Nephron (organoid): Measurements from ENCODE around the gene PLEKHH1.

Source experiments
- H3K27ac Mint-ChIP-seq, 3 experiments: 2 replicates each; pipeline ENCODE4 v1.8.0; 2020; ENCODE audit warnings: mixed read lengths in 3 of 3, mild to moderate bottlenecking in 2 of 3, moderate library complexity in 1 of 3
- H3K27me3 Mint-ChIP-seq: 2 replicates; pipeline ENCODE4 v1.8.0; 2021; ENCODE audit warnings: low read depth, mild to moderate bottlenecking, moderate library complexity, mixed read lengths
- H3K36me3 Mint-ChIP-seq: 2 replicates; pipeline ENCODE4 v1.8.0; 2020; ENCODE audit warnings: low read depth, mixed read lengths
- H3K4me1 Mint-ChIP-seq: 2 replicates; pipeline ENCODE4 v1.8.0; 2020; ENCODE audit warnings: mixed read lengths
- H3K4me3 Mint-ChIP-seq, 3 experiments: 2 replicates each; pipeline ENCODE4 v1.8.0; 2020; ENCODE audit warnings: mild to moderate bottlenecking in 3 of 3, mixed read lengths in 3 of 3, moderate library complexity in 2 of 3
- H3K9me3 Mint-ChIP-seq: 2 replicates; pipeline ENCODE4 v1.8.0; 2020; ENCODE audit warnings: mixed read lengths
- TF ChIP-seq, protein P1 (sequence below), 3 experiments: fragments of 200-600 bp; sonication (generic); IDR thresholded peaks; one replicate each; pipeline ENCODE4 v1.5.0; 2021; ENCODE audit warnings: antibody characterized with exemption in 3 of 3; ENCODE audit not compliant: unreplicated experiment in 3 of 3

The PLEKHH1 gene

DNA sequence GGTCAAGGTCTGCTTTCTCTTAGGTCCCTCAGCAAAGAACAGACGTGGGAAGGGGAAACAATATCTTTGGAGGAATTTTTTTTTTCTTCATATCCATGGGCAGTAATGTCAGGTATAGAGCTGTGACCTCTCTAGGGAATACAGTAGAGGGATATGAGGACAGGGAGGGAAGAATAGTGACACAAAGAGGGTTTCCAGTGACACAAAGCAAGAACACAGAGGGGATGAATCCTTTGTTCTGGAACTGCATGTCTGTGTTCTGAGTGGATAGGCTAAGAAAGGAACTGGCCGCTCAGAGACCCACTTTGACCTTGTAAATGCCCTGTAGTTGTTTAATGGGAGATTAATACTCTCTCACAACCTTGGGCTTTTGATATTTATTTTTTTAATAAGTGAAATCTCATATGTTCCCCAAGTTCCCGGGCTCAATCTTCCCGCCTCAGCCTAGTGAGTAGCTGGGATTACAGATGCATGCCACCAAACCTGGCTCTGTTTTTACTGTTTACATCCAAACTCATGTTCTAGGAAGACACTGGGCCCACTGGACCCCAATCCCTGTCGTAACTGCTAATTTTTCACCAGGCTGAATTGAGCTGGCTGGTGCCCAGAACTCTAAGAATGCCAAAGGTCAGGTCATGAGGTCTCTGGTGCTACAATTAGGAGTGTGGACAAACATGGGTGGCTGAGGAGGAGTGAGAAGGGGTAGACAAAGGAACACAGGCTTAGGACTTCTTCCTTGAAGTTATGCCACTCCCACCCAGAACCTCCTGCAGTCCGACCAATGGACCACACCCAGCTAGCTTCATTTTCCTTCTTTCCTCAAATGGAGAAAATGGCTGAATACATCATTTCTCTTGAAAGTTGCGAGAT, 9.1 kb upstream of the PLEKHH1 start:
- Mint-ChIP-seq H3K27me3 (peaks cover 63% of the 10 kb centered on the region), H3K36me3 (no peaks in the 10 kb centered on the region), H3K9me3 (no peaks in the 10 kb centered on the region), H3K27ac (no peak overlapping the region), H3K4me3 (no peak overlapping the region), H3K4me1 (no peaks in the 10 kb centered on the region)
- TF ChIP-seq, protein P1, sequence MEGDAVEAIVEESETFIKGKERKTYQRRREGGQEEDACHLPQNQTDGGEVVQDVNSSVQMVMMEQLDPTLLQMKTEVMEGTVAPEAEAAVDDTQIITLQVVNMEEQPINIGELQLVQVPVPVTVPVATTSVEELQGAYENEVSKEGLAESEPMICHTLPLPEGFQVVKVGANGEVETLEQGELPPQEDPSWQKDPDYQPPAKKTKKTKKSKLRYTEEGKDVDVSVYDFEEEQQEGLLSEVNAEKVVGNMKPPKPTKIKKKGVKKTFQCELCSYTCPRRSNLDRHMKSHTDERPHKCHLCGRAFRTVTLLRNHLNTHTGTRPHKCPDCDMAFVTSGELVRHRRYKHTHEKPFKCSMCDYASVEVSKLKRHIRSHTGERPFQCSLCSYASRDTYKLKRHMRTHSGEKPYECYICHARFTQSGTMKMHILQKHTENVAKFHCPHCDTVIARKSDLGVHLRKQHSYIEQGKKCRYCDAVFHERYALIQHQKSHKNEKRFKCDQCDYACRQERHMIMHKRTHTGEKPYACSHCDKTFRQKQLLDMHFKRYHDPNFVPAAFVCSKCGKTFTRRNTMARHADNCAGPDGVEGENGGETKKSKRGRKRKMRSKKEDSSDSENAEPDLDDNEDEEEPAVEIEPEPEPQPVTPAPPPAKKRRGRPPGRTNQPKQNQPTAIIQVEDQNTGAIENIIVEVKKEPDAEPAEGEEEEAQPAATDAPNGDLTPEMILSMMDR (IDR thresholded peaks at IDR 0.05; ENCODE audit: unreplicated experiment in 3 of 3): no peak

DNA sequence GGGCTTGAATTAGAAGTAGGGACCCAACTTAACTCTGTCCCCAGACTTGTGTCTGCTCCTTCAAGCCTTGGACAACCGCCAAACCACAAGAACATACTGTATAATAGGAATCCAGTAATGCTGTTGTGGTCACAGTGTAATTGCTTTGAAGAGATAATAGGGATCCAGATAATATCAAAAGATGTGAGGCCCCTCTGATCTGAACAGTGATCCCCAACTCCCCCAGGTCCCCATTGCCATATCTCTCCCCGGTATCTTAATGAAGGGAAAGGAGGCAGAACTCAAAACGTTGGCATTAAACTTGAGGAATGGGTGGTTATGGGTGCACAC, 8.5 kb upstream of the PLEKHH1 start:
- TF ChIP-seq, protein P1 (IDR thresholded peaks at IDR 0.05; ENCODE audit: unreplicated experiment in 3 of 3): no peak
- Mint-ChIP-seq H3K4me1 (no peaks in the 10 kb centered on the region), H3K4me3 (no peak overlapping the region), H3K36me3 (no peaks in the 10 kb centered on the region), H3K9me3 (no peaks in the 10 kb centered on the region), H3K27ac (no peak overlapping the region), H3K27me3 (peaks cover 57% of the 10 kb centered on the region)

DNA sequence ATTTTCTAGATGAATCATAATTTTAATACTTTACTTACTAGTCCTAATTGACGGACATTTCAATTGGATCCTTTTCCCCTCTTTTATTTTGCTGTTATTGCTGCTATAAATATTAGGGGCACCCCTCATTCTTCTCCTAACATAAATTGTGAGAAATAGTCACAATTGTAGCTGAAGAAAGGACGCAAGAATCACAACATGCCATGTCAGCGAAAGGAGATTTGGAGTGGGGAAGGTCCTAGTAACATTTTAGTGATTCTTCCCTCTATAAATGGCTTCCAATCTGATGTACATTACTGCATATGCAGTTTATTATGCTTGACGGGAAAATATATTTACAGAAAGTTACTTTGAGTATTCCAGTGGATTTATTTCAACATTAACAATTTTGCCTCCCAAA, 7.7 kb upstream of the PLEKHH1 start:
- TF ChIP-seq, protein P1 (IDR thresholded peaks at IDR 0.05; ENCODE audit: unreplicated experiment in 3 of 3): no peak
- Mint-ChIP-seq H3K27me3 (peaks cover 49% of the 10 kb centered on the region), H3K36me3 (no peaks in the 10 kb centered on the region), H3K4me3 (no peak overlapping the region), H3K27ac (no peak overlapping the region), H3K4me1 (no peaks in the 10 kb centered on the region), H3K9me3 (no peaks in the 10 kb centered on the region)

DNA sequence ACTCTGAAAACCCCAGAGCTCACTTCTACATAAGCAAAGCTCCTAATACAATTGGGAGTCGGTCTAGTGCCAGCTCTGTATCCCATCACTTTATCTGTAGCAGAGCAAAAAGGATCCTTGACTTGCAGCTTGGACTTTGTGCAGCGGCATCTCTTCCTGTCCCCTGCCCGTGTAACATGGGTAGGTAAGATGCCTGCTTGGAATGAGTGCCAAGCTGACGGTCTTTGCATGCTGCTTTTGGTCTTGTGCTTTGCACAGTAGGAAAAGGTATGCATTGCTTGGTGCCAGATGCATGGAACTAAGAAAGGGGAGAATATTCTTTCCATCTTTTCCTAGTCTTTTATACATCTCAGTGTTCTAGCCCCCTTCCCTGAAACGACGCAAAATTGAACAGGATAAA, 6.9 kb upstream of the PLEKHH1 start:
- no peaks in the 10 kb centered on the region for H3K9me3 Mint-ChIP-seq

DNA sequence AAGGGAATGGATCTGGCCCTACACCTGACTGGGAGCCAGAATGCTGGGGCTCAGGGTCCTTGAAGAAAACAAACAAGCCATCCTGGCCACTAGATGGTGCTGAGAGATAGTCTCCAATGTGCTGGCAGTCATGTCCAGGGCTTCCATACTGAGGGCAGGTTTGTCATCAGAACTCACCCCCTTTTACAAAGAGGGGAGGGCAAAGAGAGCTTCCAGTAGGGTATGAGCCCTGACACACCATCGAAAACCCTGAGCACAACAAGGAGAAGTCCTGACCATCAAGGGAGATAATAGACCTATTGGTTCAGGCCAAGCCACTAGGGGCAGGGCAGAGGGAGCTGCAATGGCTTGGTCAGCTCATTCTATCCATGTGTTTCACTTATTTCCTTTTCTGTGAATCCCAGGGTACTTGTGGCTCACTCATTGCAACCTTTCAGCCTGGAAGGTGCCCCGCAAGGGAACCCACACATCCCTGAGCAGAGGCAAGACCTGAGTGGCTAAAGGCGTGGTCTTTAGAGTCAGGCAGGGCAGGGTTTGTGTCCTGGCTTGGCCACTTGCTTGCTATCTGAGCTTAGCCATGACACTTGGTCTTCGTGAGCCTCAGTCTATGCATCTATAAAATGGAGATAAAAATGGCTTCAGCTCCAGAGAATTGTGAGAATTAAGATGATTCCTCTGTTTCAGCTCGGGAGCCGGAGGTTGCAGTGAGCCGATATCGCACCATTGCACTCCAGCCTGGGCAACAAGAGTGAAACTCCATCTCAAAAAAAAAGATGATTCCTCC, 6.2 kb upstream of the PLEKHH1 start:
- Mint-ChIP-seq H3K4me3 (no peak overlapping the region), H3K27ac (no peak overlapping the region), H3K27me3 (peaks cover 47% of the 10 kb centered on the region), H3K9me3 (no peaks in the 10 kb centered on the region), H3K36me3 (no peaks in the 10 kb centered on the region), H3K4me1 (no peaks in the 10 kb centered on the region)
- TF ChIP-seq, protein P1 (IDR thresholded peaks at IDR 0.05; ENCODE audit: unreplicated experiment in 3 of 3): peak; percentile 62 to 73 (median 64)

More for the DNA sequence above, 6.9 kb upstream of the PLEKHH1 start:
- peaks cover 50% of the 10 kb centered on the region for H3K27me3 Mint-ChIP-seq
- TF ChIP-seq, protein P1 (IDR thresholded peaks at IDR 0.05; ENCODE audit: unreplicated experiment in 3 of 3): no peak
- no peak overlapping the region for H3K4me3 Mint-ChIP-seq
- no peaks in the 10 kb centered on the region for H3K4me1 Mint-ChIP-seq
- no peaks in the 10 kb centered on the region for H3K36me3 Mint-ChIP-seq
- H3K27ac Mint-ChIP-seq: no peak overlapping the region
